Activated CD4-positive, alpha-beta T cell treated with anti-CD3 and anti-CD28 coated beads, Interleukin-2, amount 50 U/mL, for 16 hours (primary cell): ENCODE measurements around the gene GFAP.
"Not testable (repeated sequence)": the region's sequence is repeated elsewhere in the genome, so short reads cannot be mapped to it uniquely, and the experiment has no call there.

Experiments
- DNase-seq: peaks from one replicate; pipeline ENCODE4 v3.0.0-alpha.2; 2020

GFAP gene

GRCh38 chr17:44915321-44915726, at the start of gene GFAP:
Gene GFAP, minus strand, starts transcription at chr17:44915500. Its CDS starts 14 bp downstream, at chr17:44915486.
- no peak for DNase-seq

- DNase-seq = no peak
Observed at GRCh38 chr17:44961921-44962350, 46.6 kb upstream of the GFAP start.

GRCh38 chr17:44960691-44961090, 45.4 kb upstream of the GFAP start:
- DNase-seq = no peak

GRCh38 chr17:44959821-44960531, 44.7 kb upstream of the GFAP start:
- DNase-seq = no peak

GRCh38 chr17:44956998-44957981, 42.0 kb upstream of the GFAP start:
- DNase-seq = no peak

- DNase-seq = no peak
Observed at GRCh38 chr17:44955674-44956425, 40.5 kb upstream of the GFAP start.

- DNase-seq = no peak
Observed at GRCh38 chr17:44952946-44953475, 37.7 kb upstream of the GFAP start.

- DNase-seq = no peak
Observed at GRCh38 chr17:44948315-44948795, 33.1 kb upstream of the GFAP start.

GRCh38 chr17:44947461-44948314, 32.4 kb upstream of the GFAP start, which contains the start of gene KIF18B:
Gene KIF18B, minus strand, starts transcription at chr17:44947773. Its CDS starts 11,429 bp downstream, at chr17:44936344.
- peak; percentile 98 for DNase-seq

GRCh38 chr17:44945652-44946051, 30.4 kb upstream of the GFAP start:
- not testable (repeated sequence) for DNase-seq

- DNase-seq = no peak
Observed at GRCh38 chr17:44942456-44942855, 27.2 kb upstream of the GFAP start.

GRCh38 chr17:44941712-44942331, 26.5 kb upstream of the GFAP start:
- no peak for DNase-seq

- DNase-seq = no peak
Observed at GRCh38 chr17:44940768-44941167, 25.5 kb upstream of the GFAP start.

GRCh38 chr17:44940317-44940716, 25.0 kb upstream of the GFAP start:
- no peak for DNase-seq

GRCh38 chr17:44935116-44935515, 19.8 kb upstream of the GFAP start:
- DNase-seq = no peak

GRCh38 chr17:44934745-44935105, 19.4 kb upstream of the GFAP start:
- DNase-seq = no peak

- DNase-seq = no peak
Observed at GRCh38 chr17:44933824-44934744, 18.8 kb upstream of the GFAP start.

GRCh38 chr17:44932787-44933097, 17.4 kb upstream of the GFAP start:
- no peak for DNase-seq

- DNase-seq = no peak
Observed at GRCh38 chr17:44932096-44932786, 16.9 kb upstream of the GFAP start.

GRCh38 chr17:44931376-44931775, 16.1 kb upstream of the GFAP start:
- no peak for DNase-seq
